Prostate gland (tissue), 2 donors: Measurements from ENCODE around the gene PTPRJ. TPM values are rescaled to one million over a fixed set of nuclear protein-coding genes. Genes with fewer than 3 reads are reported as not detected.

ENCODE experiments used
- DNase-seq: peaks from one replicate; pipeline ENCODE4 v3.0.0-alpha.2; 2019; ENCODE audit warnings: low spot score
- H3K27ac ChIP-seq, 2 donors: fragments of 200-600 bp; sonication (generic); 2 replicates each; pipeline ENCODE4 v1.5.1; 2017 to 2019
- H3K27me3 ChIP-seq: fragments of 200-600 bp; sonication (generic); replicated peaks from 2 replicates; pipeline ENCODE4 v1.5.1; 2019; ENCODE audit not compliant: insufficient read depth
- H3K36me3 ChIP-seq, 2 donors: fragments of 200-600 bp; sonication (generic); 1 replicate in 1 of 2; 2 replicates in 1 of 2; pipeline versions ENCODE4 v1.5.1 to v1.8.1; 2017 to 2019
- H3K4me1 ChIP-seq: fragments of 200-600 bp; sonication (generic); replicated peaks from 2 replicates; pipeline ENCODE4 v1.5.1; 2019
- H3K4me3 ChIP-seq, 2 donors: fragments of 200-600 bp; sonication (generic); 2 replicates each; pipeline ENCODE4 v1.5.1; 2017 to 2019
- H3K9me3 ChIP-seq: fragments of 200-600 bp; sonication (generic); 2 replicates; pipeline ENCODE4 v1.5.1; 2017
- POLR2A ChIP-seq: fragments of 450-650 bp; IDR thresholded peaks from one replicate; pipeline ENCODE4 v1.6.1; 2016; ENCODE audit warnings: antibody characterized with exemption, mild to moderate bottlenecking
- POLR2AphosphoS5 ChIP-seq: sonication (generic); formaldehyde crosslinking; IDR thresholded peaks from one replicate; pipeline ENCODE4 v1.6.1; 2017; ENCODE audit warnings: antibody characterized with exemption
- WGBS: methylation state at CpG from one replicate; pipeline ENCODE4 v1.1.5; 2018; 5-methylcytosine and 5-hydroxymethylcytosine counted together
- intact Hi-C: fragments of 100-400 bp; cut with DNase I; formaldehyde crosslinking; loops from one replicate; pipeline ENCODE4 v1.14.2; 2022
- total RNA-seq, 2 donors: library from RNA; depleted of rRNA; stranded (reverse); fragments of >200 nt; gene quantifications; one replicate each; pipeline ENCODE4 v1.1.0, GENCODE V29; 2016
- TF ChIP-seq, protein P1 (sequence below), 4 experiments: fragments of 200-600 bp in 2 of 4; fragments of 450-650 bp in 2 of 4; sonication (generic) in 2 of 4; IDR thresholded peaks; 1 replicate in 3 of 4; 2 replicates in 1 of 4; pipeline ENCODE4 v1.5.1; 2016 to 2019; ENCODE audit warnings: antibody characterized with exemption in 4 of 4, mild to moderate bottlenecking in 2 of 4, moderate library complexity in 2 of 4

The PTPRJ gene
- total RNA-seq, 2 donors from 2014 or later = 24.9 to 48.0 TPM

DNA sequence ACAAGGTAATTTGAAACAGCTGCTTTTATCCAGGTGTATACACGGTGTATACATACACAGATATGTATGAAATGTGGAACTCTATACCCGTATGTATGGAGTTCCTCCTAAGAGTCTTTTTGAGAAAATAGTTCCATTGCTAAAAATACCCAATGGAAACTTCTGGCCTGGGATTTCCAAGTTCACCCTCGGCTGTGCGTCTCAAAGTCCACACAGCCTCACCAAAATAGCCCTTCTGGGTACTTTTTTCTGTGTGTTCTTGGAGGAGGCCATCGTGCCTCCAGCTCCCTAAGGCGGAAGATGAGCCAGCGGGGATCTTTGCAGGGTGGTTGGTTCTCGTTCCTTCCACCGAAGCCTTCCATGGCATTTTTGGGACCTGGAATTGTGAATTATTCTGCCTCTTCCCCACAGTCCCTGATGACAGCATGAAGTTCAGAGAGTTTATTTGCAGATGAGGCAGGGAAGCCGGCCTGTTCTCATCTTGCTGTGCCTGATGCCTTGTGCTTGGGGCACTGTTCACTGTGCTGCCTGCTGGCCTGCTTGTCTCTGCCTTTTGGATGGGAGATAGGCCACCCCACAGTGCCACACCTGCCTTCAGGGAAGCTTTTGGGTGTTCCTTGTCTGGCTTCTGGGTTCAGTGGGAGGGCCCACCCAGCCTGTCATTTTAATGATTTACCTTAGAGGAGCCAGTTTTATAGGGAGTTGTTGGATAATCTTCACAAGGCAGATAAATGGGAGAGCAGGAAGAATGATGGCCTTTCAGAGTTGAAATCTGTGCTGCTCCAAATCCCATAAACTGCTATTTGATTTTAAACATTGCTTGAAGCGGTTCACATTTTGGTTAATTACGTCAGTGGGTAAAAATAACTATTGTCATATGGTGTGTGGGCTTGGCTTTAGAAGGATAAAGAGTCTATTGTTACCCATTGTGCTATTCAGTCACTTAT is 123.5 kb downstream of the PTPRJ start:
- DNase-seq = peak; percentile 69
- 57% methylated on average over 12 of the region's 12 CpGs for WGBS

DNA sequence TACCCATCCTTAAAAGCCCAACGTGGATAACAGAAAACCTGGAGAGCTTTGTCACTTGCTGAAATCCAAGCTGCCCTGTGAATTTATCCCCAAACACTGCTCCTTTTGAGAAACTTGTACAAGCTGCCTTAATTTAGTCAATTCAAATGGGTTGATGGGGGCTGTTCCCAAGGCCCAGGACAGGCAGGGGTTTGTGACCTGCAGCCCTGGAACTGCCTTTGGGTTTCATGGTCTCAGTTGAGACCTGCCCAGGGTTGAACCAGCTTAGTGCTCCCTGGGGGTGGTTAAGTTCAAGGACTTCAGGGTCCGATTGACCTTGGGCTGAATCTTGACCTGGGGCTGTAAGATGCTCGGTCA is 124.2 kb downstream of the PTPRJ start:
- Histone ChIP-seq H3K27ac (peak overlapping the region; percentile 72 to 79), H3K27me3 (no peaks in the 10 kb centered on the region), H3K4me1 (peaks cover 8% of the 10 kb centered on the region), H3K4me3 (no peak overlapping the region), H3K9me3 (no peaks in the 10 kb centered on the region), H3K36me3 (no peaks in the 10 kb centered on the region)
- TF ChIP-seq POLR2A (no peak), POLR2AphosphoS5 (no peak)
- TF ChIP-seq, protein P1, sequence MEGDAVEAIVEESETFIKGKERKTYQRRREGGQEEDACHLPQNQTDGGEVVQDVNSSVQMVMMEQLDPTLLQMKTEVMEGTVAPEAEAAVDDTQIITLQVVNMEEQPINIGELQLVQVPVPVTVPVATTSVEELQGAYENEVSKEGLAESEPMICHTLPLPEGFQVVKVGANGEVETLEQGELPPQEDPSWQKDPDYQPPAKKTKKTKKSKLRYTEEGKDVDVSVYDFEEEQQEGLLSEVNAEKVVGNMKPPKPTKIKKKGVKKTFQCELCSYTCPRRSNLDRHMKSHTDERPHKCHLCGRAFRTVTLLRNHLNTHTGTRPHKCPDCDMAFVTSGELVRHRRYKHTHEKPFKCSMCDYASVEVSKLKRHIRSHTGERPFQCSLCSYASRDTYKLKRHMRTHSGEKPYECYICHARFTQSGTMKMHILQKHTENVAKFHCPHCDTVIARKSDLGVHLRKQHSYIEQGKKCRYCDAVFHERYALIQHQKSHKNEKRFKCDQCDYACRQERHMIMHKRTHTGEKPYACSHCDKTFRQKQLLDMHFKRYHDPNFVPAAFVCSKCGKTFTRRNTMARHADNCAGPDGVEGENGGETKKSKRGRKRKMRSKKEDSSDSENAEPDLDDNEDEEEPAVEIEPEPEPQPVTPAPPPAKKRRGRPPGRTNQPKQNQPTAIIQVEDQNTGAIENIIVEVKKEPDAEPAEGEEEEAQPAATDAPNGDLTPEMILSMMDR (IDR thresholded peaks at IDR 0.05) = no peak
- intact Hi-C loops = no loop called here
- WGBS = 51% methylated on average over 3 of the region's 3 CpGs
- no peak for DNase-seq

More for the DNA sequence above, 123.5 kb downstream of the PTPRJ start:
- H3K4me3 ChIP-seq = no peak overlapping the region
- intact Hi-C loops = no loop called here
- H3K36me3 ChIP-seq = no peaks in the 10 kb centered on the region
- TF ChIP-seq, protein P1 (IDR thresholded peaks at IDR 0.05) = no peak
- TF ChIP-seq POLR2AphosphoS5 = peak; percentile 79
- H3K27me3 ChIP-seq = no peaks in the 10 kb centered on the region
- H3K4me1 ChIP-seq = peaks cover 8% of the 10 kb centered on the region
- H3K9me3 ChIP-seq = no peaks in the 10 kb centered on the region
- peak overlapping the region; percentile 72 to 79 for H3K27ac ChIP-seq

DNA sequence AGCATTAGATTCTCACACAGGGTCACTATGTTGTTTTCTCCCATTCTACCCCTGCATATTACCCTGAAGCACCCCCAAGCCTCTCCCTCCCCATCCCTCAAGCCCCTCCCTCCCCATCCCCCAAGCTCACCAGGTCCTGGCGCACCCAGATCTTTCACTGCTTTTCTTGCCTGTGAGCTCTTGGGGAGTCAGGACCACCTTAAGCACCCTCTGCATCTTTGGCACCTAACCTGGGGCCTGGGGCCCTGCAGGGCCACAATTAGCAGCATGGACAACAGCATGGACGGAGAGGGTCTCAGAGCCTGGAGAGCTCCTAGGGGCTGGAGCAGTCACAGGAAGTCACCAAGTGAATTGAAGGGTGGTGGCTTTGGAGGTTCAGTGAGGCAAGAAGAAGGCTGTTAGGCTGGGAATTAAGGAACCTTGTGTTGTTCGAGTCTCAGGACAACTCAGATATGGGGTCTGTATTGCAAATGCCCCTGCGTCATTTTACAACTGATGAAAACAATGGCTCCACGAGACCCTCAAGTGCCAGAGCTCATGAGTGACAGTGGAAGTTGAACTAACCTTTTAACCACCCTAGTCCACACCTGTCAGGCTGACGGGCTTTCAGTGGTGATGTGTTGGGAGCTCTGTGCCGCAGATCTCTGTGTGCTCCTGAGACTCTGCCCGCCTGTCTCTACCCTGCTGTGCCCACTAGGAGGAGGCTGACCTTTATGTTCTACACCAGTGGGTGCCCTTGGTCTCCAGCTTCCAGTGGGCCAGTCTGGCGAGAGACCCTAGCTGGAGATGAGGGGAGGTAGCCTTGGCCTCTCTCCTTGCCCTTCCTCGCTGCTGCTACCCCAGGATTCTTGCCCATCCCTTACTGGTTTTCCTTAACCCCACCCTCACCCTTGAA is 125.0 kb downstream of the PTPRJ start:
- DNase-seq = no peak
- Histone ChIP-seq H3K9me3 (no peaks in the 10 kb centered on the region), H3K4me3 (no peak overlapping the region), H3K27ac (peak overlapping the region; percentile 72 to 79), H3K36me3 (no peaks in the 10 kb centered on the region), H3K4me1 (peaks cover 8% of the 10 kb centered on the region), H3K27me3 (no peaks in the 10 kb centered on the region)
- intact Hi-C loops = no loop called here
- no peak for TF ChIP-seq POLR2AphosphoS5
- no peak for TF ChIP-seq POLR2A
- TF ChIP-seq, protein P1 (IDR thresholded peaks at IDR 0.05) = no peak
- 96% methylated on average over 10 of the region's 10 CpGs for WGBS

DNA sequence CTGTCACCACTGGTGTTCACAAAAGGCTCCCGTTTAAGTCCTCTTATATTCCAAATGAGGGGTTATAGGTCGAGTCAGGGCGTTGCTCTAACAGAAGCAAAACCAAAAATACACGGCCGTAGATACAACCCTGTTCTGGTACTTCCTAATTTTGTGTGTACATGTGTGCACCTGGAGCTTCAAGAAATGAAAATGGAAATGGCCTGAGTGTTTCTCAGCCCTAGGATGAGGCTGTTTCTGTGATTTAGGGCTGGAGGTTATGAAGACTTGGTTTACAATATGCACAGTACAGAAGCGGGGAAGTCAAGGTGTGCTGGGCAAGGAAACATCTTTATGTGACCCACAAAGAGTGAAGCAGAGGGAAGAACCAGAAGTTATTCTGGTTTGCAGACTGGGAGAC is 125.8 kb downstream of the PTPRJ start:
- Histone ChIP-seq H3K36me3 (no peaks in the 10 kb centered on the region), H3K27ac (no peak overlapping the region), H3K4me3 (no peak overlapping the region), H3K9me3 (no peaks in the 10 kb centered on the region), H3K4me1 (peaks cover 8% of the 10 kb centered on the region), H3K27me3 (no peaks in the 10 kb centered on the region)
- intact Hi-C loops = no loop called here
- DNase-seq = no peak
- WGBS = 88% methylated on average over 6 of the region's 6 CpGs
- TF ChIP-seq POLR2AphosphoS5 (no peak), POLR2A (no peak)
- TF ChIP-seq, protein P1 (IDR thresholded peaks at IDR 0.05) = no peak
